ENCODE data around the gene MIA2. TPM values are rescaled to one million over a fixed set of nuclear protein-coding genes. Genes with fewer than 3 reads are reported as not detected.

Gene MIA2
- total RNA-seq, 1 experiment from 2014 or later: 11.1 TPM

GRCh38 chr14:39384177-39384576, 150.5 kb downstream of the MIA2 start:
- DNase-seq (ENCODE audit: low read depth): no peak

- DNase-seq (ENCODE audit: low read depth): no peak
These were observed 159.6 kb downstream of the MIA2 start for GRCh38 chr14:39393289-39393688.

GRCh38 chr14:39395555-39396254, 162.0 kb downstream of the MIA2 start:
- no peak for DNase-seq (ENCODE audit: low read depth)

- DNase-seq (ENCODE audit: low read depth): peak; percentile 54
These were observed 162.7 kb downstream of the MIA2 start for GRCh38 chr14:39396448-39396847.

GRCh38 chr14:39398382-39398781, 164.7 kb downstream of the MIA2 start:
- peak; percentile 39 for DNase-seq (ENCODE audit: low read depth)

GRCh38 chr14:39406560-39406959, 172.8 kb downstream of the MIA2 start:
- no peak for DNase-seq (ENCODE audit: low read depth)

- DNase-seq (ENCODE audit: low read depth): no peak
These were observed 182.4 kb downstream of the MIA2 start for GRCh38 chr14:39416072-39416471.

GRCh38 chr14:39417014-39417413, 183.3 kb downstream of the MIA2 start:
- no peak for DNase-seq (ENCODE audit: low read depth)

GRCh38 chr14:39419272-39419671, 185.6 kb downstream of the MIA2 start:
- DNase-seq (ENCODE audit: low read depth): no peak

GRCh38 chr14:39422243-39422642, 188.5 kb downstream of the MIA2 start:
- DNase-seq (ENCODE audit: low read depth): no peak

- no peak for DNase-seq (ENCODE audit: low read depth)
These were observed 190.1 kb downstream of the MIA2 start for GRCh38 chr14:39423793-39424192.

- DNase-seq (ENCODE audit: low read depth): no peak
These were observed 192.2 kb downstream of the MIA2 start for GRCh38 chr14:39425947-39426346.

GRCh38 chr14:39426605-39427004, 192.9 kb downstream of the MIA2 start:
- peak; percentile 69 for DNase-seq (ENCODE audit: low read depth)

- no peak for DNase-seq (ENCODE audit: low read depth)
These were observed 194.4 kb downstream of the MIA2 start for GRCh38 chr14:39428118-39428517.

GRCh38 chr14:39430762-39431415, 197.2 kb downstream of the MIA2 start:
- DNase-seq (ENCODE audit: low read depth): no peak

GRCh38 chr14:39431416-39432178, 197.9 kb downstream of the MIA2 start:
- peak; percentile 24 for DNase-seq (ENCODE audit: low read depth)

- peak; percentile 94 for DNase-seq (ENCODE audit: low read depth)
These were observed 198.5 kb downstream of the MIA2 start, which contains the start of gene FBXO33 for GRCh38 chr14:39432179-39432618. TSS of gene FBXO33 (minus strand) at chr14:39432433. CDS start at chr14:39432162, 271 bp downstream.

- peak; percentile 75 for DNase-seq (ENCODE audit: low read depth)
These were observed 199.1 kb downstream of the MIA2 start for GRCh38 chr14:39432619-39433451.

- no peak for DNase-seq (ENCODE audit: low read depth)
These were observed 199.7 kb downstream of the MIA2 start for GRCh38 chr14:39433452-39433813.

- DNase-seq (ENCODE audit: low read depth): no peak
These were observed 200.7 kb downstream of the MIA2 start for GRCh38 chr14:39434401-39434800.

- no peak for DNase-seq (ENCODE audit: low read depth)
These were observed 201.5 kb downstream of the MIA2 start for GRCh38 chr14:39435241-39435640.
